Measurements from ENCODE around the gene ZNF575. TPM values are rescaled to one million over a fixed set of nuclear protein-coding genes. Genes with fewer than 3 reads are reported as not detected.

The ZNF575 gene
- total and polyA plus RNA-seq, 10 of the 15 experiments (the other 5 are each of a cell fraction or from before 2014, with no cell fraction given): 0.18 to 2.8 (median 0.75) TPM

- Histone ChIP-seq H3K27ac (ENCODE audit: control insufficient read depth, insufficient read depth) (no peak overlapping the region), H3K9me3 (replicated peaks; ENCODE audit: control insufficient read depth, insufficient read depth, low read length) (no peaks in the 10 kb centered on the region), H3K36me3 (ENCODE audit: control insufficient read depth in 2 of 2, insufficient read depth in 2 of 2, low read length in 1 of 2) (peaks cover 11 to 13% of the 10 kb centered on the region in 2 experiments; a peak in 3 of 4 replicates), H3K4me3 (no peak overlapping the region), H4K20me1 (ENCODE audit: control insufficient read depth, insufficient read depth) (no peaks in the 10 kb centered on the region), H3K9ac (ENCODE audit: control insufficient read depth, insufficient read depth, low read length) (no peak overlapping the region), H2AFZ (ENCODE audit: control insufficient read depth, low read depth, low read length) (no peak overlapping the region), H3K4me1 (ENCODE audit: control insufficient read depth, insufficient read depth, low read length) (no peaks in the 10 kb centered on the region), H3K4me2 (ENCODE audit: control insufficient read depth, insufficient read depth) (no peak overlapping the region), H3K79me2 (ENCODE audit: control insufficient read depth, insufficient read depth, low read length) (no peaks in the 10 kb centered on the region), H3K27me3 (replicated peaks in 1 of 2; ENCODE audit: control insufficient read depth in 2 of 2, insufficient read depth in 2 of 2, low read length in 1 of 2) (no peaks in the 10 kb centered on the region)
- TF ChIP-seq ATF3 (IDR thresholded peaks at IDR 0.05; ENCODE audit: borderline replicate concordance, extremely low read depth, low read depth, low read length): no peak
- TF ChIP-seq TCF7 (IDR thresholded peaks at IDR 0.05; ENCODE audit: borderline replicate concordance): no peak
- TF ChIP-seq E2F4 (IDR thresholded peaks at IDR 0.05; ENCODE audit: low read depth, low read length): no peak
- no peak for TF ChIP-seq RFX5 (IDR thresholded peaks at IDR 0.05; ENCODE audit: low read depth, low read length)
- TF ChIP-seq FOS (IDR thresholded peaks at IDR 0.05; ENCODE audit: borderline replicate concordance, extremely low read depth, insufficient read length): no peak
- TF ChIP-seq GABPA (IDR thresholded peaks at IDR 0.05; ENCODE audit: low read depth): no peak
- TF ChIP-seq CBX3 (IDR thresholded peaks at IDR 0.05; ENCODE audit: borderline replicate concordance, low read depth): no peak
- no peak for TF ChIP-seq SREBF2 (IDR thresholded peaks at IDR 0.05; ENCODE audit: low read length)
- TF ChIP-seq CHD2 (IDR thresholded peaks at IDR 0.05; ENCODE audit: borderline replicate concordance, low read depth, low read length): no peak
- TF ChIP-seq, protein P1, sequence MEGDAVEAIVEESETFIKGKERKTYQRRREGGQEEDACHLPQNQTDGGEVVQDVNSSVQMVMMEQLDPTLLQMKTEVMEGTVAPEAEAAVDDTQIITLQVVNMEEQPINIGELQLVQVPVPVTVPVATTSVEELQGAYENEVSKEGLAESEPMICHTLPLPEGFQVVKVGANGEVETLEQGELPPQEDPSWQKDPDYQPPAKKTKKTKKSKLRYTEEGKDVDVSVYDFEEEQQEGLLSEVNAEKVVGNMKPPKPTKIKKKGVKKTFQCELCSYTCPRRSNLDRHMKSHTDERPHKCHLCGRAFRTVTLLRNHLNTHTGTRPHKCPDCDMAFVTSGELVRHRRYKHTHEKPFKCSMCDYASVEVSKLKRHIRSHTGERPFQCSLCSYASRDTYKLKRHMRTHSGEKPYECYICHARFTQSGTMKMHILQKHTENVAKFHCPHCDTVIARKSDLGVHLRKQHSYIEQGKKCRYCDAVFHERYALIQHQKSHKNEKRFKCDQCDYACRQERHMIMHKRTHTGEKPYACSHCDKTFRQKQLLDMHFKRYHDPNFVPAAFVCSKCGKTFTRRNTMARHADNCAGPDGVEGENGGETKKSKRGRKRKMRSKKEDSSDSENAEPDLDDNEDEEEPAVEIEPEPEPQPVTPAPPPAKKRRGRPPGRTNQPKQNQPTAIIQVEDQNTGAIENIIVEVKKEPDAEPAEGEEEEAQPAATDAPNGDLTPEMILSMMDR (IDR thresholded peaks at IDR 0.05 in 2 of 3, conservative IDR thresholded peaks at IDR 0.05 in 1 of 3; ENCODE audit: control insufficient read depth in 2 of 3, extremely low read depth in 1 of 3, insufficient read depth in 1 of 3, low read depth in 3 of 3, low read length in 3 of 3): no peak
- no peak for TF ChIP-seq EGR1 (IDR thresholded peaks at IDR 0.05; ENCODE audit: borderline replicate concordance in 1 of 2, low read depth in 2 of 2, low read length in 2 of 2)
- TF ChIP-seq, protein P2, sequence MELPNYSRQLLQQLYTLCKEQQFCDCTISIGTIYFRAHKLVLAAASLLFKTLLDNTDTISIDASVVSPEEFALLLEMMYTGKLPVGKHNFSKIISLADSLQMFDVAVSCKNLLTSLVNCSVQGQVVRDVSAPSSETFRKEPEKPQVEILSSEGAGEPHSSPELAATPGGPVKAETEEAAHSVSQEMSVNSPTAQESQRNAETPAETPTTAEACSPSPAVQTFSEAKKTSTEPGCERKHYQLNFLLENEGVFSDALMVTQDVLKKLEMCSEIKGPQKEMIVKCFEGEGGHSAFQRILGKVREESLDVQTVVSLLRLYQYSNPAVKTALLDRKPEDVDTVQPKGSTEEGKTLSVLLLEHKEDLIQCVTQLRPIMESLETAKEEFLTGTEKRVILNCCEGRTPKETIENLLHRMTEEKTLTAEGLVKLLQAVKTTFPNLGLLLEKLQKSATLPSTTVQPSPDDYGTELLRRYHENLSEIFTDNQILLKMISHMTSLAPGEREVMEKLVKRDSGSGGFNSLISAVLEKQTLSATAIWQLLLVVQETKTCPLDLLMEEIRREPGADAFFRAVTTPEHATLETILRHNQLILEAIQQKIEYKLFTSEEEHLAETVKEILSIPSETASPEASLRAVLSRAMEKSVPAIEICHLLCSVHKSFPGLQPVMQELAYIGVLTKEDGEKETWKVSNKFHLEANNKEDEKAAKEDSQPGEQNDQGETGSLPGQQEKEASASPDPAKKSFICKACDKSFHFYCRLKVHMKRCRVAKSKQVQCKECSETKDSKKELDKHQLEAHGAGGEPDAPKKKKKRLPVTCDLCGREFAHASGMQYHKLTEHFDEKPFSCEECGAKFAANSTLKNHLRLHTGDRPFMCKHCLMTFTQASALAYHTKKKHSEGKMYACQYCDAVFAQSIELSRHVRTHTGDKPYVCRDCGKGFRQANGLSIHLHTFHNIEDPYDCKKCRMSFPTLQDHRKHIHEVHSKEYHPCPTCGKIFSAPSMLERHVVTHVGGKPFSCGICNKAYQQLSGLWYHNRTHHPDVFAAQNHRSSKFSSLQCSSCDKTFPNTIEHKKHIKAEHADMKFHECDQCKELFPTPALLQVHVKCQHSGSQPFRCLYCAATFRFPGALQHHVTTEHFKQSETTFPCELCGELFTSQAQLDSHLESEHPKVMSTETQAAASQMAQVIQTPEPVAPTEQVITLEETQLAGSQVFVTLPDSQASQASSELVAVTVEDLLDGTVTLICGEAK (IDR thresholded peaks at IDR 0.05; ENCODE audit: borderline replicate concordance): no peak
- ChIA-PET POLR2A (no interaction called here), SMC1A (ENCODE audit: uncharacterized antibody, unreplicated experiment) (no interaction called here), RAD21 (ENCODE audit: unreplicated experiment) (no interaction called here), CTCF (interaction anchor here (6.7 to 10.1 kb wide), 2 partner anchors 20 to 44 kb away, joined by 99 to 169 read pairs; partner anchors contain the start of genes IRGQ, PINLYP, XRCC1 and ZNF576)
- BruUV-seq (replicated peaks): no TSS peak
- DNase-seq (ENCODE audit: low read depth, low spot score) (no peak), ATAC-seq (no peak), FAIRE-seq (no peak)
- WGBS (ENCODE audit: insufficient coverage, insufficient replicate concordance, low lambda C conversion rate, missing lambda C conversion rate): 96% methylated on average over 23 of the region's 23 CpGs
- intact Hi-C loops (cut with micrococcal nuclease; ENCODE audit: unreplicated experiment): no loop called here
- in situ Hi-C loops (cut with MboI): no loop called here
Observed at GRCh38 chr19:43551399-43552197, 18.6 kb downstream of the ZNF575 start.

All from GM12878 (cell line).